Astrocyte (in vitro differentiated cells and primary cell): ENCODE data around the gene EIF4G2. TPM values are rescaled to one million over a fixed set of nuclear protein-coding genes. Genes with fewer than 3 reads are reported as not detected.

Experiments used
- DNase-seq: peaks from one replicate; pipeline ENCODE4 v3.0.0-alpha.2; 2010; ENCODE audit warnings: low read depth
- FAIRE-seq: peaks from 2 replicates; lab custom pipeline; 2011; peaks lifted over from hg19 to GRCh38; lab: Jason Lieb, UNC
- H2AFZ ChIP-seq: 2 replicates; pipeline ENCODE4 v1.6.0; 2012; ENCODE audit warnings: low read depth, low read length, inconsistent platforms
- H3K27ac ChIP-seq: 2 replicates; pipeline ENCODE4 v1.5.1; 2011; ENCODE audit warnings: low read depth, low read length, inconsistent platforms
- H3K27me3 ChIP-seq: 2 replicates; pipeline ENCODE4 v1.6.0; 2011; ENCODE audit warnings: low read length, inconsistent platforms; ENCODE audit not compliant: insufficient read depth
- H3K36me3 ChIP-seq: 2 replicates; pipeline ENCODE4 v1.5.1; 2011; ENCODE audit warnings: low read length, inconsistent platforms; ENCODE audit not compliant: insufficient read depth
- H3K4me1 ChIP-seq: 2 replicates; pipeline ENCODE4 v1.5.1; 2011; ENCODE audit warnings: low read length, inconsistent platforms; ENCODE audit not compliant: insufficient read depth
- H3K4me2 ChIP-seq: 2 replicates; pipeline ENCODE4 v1.6.0; 2012; ENCODE audit warnings: low read length, inconsistent platforms
- H3K4me3 ChIP-seq: 2 replicates; pipeline ENCODE4 v1.5.1; 2011; ENCODE audit warnings: low read depth, mild to moderate bottlenecking, low read length, inconsistent platforms; ENCODE audit not compliant: insufficient read depth
- H3K79me2 ChIP-seq: 2 replicates; pipeline ENCODE4 v1.6.0; 2012; ENCODE audit warnings: mild to moderate bottlenecking, low read length, inconsistent platforms; ENCODE audit not compliant: insufficient read depth
- H3K9ac ChIP-seq: 2 replicates; pipeline ENCODE4 v1.6.0; 2012; ENCODE audit warnings: mild to moderate bottlenecking, low read length, inconsistent platforms
- H3K9me3 ChIP-seq: 2 replicates; pipeline ENCODE4 v1.5.1; 2012; ENCODE audit warnings: low read depth, mild to moderate bottlenecking, low read length, inconsistent platforms; ENCODE audit not compliant: insufficient read depth
- H4K20me1 ChIP-seq: 2 replicates; pipeline ENCODE4 v1.6.0; 2012; ENCODE audit warnings: low read length, inconsistent platforms; ENCODE audit not compliant: insufficient read depth
- H3K27ac Mint-ChIP-seq: one replicate; pipeline ENCODE4 v1.8.0; 2021; ENCODE audit warnings: mild to moderate bottlenecking, mixed read lengths; ENCODE audit not compliant: unreplicated experiment
- H3K27me3 Mint-ChIP-seq: one replicate; pipeline ENCODE4 v1.8.0; 2021; ENCODE audit warnings: low read depth, mixed read lengths; ENCODE audit not compliant: unreplicated experiment
- H3K36me3 Mint-ChIP-seq: one replicate; pipeline ENCODE4 v1.8.0; 2021; ENCODE audit warnings: low read depth, mixed read lengths; ENCODE audit not compliant: unreplicated experiment
- H3K4me1 Mint-ChIP-seq: one replicate; pipeline ENCODE4 v1.8.0; 2021; ENCODE audit warnings: low read depth, mixed read lengths; ENCODE audit not compliant: unreplicated experiment
- H3K4me3 Mint-ChIP-seq: one replicate; pipeline ENCODE4 v1.8.0; 2021; ENCODE audit warnings: mild to moderate bottlenecking, moderate library complexity, mixed read lengths; ENCODE audit not compliant: unreplicated experiment
- H3K9me3 Mint-ChIP-seq: one replicate; pipeline ENCODE4 v1.8.0; 2021; ENCODE audit warnings: mild to moderate bottlenecking, mixed read lengths; ENCODE audit not compliant: unreplicated experiment
- EZH2 ChIP-seq: IDR thresholded peaks from 2 replicates; pipeline ENCODE4 v1.6.1; 2012; ENCODE audit warnings: mild to moderate bottlenecking, low read length, inconsistent platforms; ENCODE audit not compliant: insufficient read depth
- total RNA-seq: library from RNA; stranded (reverse); gene quantifications from 2 replicates; pipeline ENCODE4 v1.2.1, GENCODE V29; 2021
- TF ChIP-seq, protein P1 (sequence below): IDR thresholded peaks from 2 replicates; pipeline ENCODE4 v1.5.1; 2011; ENCODE audit warnings: low read depth, mild to moderate bottlenecking, inconsistent platforms, low read length, moderate library complexity; ENCODE audit not compliant: insufficient read depth

The EIF4G2 gene
- total RNA-seq, 1 donor from 2014 or later: 1,364 TPM

DNA sequence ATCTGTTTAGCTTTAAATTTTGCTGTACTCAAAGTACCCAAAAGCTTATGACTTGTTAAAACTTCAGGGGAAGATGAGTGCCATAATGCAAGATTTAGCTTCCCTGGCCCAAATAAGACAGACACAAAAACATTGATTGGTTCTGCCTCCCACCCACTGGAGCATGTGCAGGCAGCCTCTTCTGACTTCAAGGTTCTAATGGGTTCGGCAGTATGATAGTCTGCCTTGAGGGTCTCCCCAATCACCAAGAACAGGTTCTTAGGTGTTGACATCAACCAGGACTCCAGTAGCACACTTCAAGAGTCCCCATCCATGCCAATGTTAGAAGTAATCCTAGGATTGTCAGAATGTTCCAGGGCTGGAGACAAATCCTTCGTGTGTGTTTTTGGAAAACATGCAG lies 12.5 kb downstream of the EIF4G2 start:
- H3K4me2 ChIP-seq: no peak overlapping the region
- Mint-ChIP-seq H3K27ac (no peak overlapping the region), H3K27me3 (peaks cover 7% of the 10 kb centered on the region), H3K9me3 (no peaks in the 10 kb centered on the region), H3K4me1 (peaks cover 7% of the 10 kb centered on the region), H3K4me3 (no peak overlapping the region), H3K36me3 (peaks cover 24% of the 10 kb centered on the region)
- DNase-seq (no peak), FAIRE-seq (no peak)
- H3K4me3 ChIP-seq: no peak overlapping the region
- no peak for TF ChIP-seq EZH2
- TF ChIP-seq, protein P1, sequence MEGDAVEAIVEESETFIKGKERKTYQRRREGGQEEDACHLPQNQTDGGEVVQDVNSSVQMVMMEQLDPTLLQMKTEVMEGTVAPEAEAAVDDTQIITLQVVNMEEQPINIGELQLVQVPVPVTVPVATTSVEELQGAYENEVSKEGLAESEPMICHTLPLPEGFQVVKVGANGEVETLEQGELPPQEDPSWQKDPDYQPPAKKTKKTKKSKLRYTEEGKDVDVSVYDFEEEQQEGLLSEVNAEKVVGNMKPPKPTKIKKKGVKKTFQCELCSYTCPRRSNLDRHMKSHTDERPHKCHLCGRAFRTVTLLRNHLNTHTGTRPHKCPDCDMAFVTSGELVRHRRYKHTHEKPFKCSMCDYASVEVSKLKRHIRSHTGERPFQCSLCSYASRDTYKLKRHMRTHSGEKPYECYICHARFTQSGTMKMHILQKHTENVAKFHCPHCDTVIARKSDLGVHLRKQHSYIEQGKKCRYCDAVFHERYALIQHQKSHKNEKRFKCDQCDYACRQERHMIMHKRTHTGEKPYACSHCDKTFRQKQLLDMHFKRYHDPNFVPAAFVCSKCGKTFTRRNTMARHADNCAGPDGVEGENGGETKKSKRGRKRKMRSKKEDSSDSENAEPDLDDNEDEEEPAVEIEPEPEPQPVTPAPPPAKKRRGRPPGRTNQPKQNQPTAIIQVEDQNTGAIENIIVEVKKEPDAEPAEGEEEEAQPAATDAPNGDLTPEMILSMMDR: no peak
- no peak overlapping the region for H3K27ac ChIP-seq
- H4K20me1 ChIP-seq: peaks cover 66% of the 10 kb centered on the region
- H2AFZ ChIP-seq: no peak overlapping the region
- no peaks in the 10 kb centered on the region for H3K27me3 ChIP-seq
- no peaks in the 10 kb centered on the region for H3K4me1 ChIP-seq
- H3K9ac ChIP-seq: no peak overlapping the region
- peaks cover 53% of the 10 kb centered on the region for H3K36me3 ChIP-seq
- H3K79me2 ChIP-seq: peaks cover 7% of the 10 kb centered on the region
- H3K9me3 ChIP-seq: no peaks in the 10 kb centered on the region

DNA sequence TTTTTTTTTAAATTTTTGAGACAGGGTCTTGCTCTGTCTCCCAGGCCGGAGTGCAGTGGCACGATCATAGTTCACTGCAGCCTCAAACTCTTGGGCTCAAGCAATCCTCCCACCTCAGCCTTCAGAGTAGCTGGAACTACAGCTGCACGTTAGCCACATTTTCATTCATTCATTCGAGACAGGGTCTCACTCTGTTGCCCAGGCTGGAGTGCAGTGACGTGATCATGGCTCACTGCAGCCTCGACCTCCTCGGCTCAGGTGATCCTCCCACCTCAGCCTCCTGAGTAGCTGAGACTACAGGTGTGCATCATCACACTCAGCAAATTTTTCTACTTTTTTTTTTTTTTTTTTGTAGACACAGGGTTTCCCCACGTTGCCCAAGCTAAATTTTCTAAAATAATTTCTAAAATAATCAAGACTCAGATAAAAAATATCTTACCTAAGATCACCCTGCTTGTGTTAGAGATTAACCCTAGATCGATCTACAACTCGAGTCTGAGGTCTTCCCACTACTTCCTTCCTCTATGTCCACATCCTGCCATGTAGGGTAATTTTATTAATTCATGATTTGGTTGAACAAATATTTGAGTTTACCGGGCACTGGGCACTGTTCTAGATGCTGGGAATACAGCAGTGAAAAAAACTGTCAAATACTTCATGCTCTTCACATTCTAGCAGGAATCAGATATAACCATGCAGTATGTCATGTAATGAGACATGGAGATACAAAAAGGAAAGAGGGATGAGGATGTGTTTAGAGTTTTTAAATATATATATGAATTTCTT lies 15.1 kb downstream of the EIF4G2 start:
- TF ChIP-seq, protein P1: no peak
- no peak for TF ChIP-seq EZH2

DNA sequence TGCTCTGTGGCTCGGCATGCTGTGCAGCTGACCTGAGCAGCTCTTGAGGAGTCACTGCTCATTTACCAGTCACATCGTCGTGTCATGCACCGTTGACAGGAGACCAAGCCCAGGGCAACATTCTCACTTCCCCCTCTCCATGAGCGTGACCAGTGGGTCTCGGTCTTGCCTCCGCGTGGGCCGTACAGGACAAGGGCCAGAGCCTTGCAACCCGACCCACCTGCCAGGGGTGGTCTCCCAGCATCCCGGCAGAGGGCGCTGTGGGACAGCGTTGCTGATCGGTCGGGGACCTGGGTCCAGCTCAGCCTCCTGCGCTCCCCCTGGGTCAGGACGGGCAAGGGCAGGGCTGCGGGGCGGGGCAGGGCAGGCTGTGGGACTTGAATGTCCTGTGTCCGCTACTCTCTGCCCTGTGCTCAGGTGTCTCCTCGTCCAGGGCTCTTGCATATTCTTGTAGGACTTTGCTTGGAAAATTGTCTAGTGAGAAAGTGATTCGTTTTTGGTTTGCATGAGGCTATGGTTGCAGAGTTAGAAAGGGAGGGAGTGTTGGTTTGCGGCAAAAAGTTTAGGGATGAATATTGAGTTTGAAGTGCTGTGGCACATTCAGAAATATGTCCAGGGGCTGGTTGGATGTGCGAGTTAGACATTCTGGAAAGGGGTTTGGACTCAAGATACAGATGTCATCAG lies 16.2 kb downstream of the EIF4G2 start:
- Histone ChIP-seq H3K9ac (no peak overlapping the region), H3K4me1 (no peaks in the 10 kb centered on the region), H3K27me3 (no peaks in the 10 kb centered on the region), H4K20me1 (peaks cover 29% of the 10 kb centered on the region), H3K4me3 (no peak overlapping the region), H3K9me3 (no peaks in the 10 kb centered on the region), H3K27ac (no peak overlapping the region), H2AFZ (no peak overlapping the region), H3K36me3 (peaks cover 16% of the 10 kb centered on the region), H3K79me2 (no peaks in the 10 kb centered on the region), H3K4me2 (peak overlapping the region; percentile 66)
- Mint-ChIP-seq H3K27me3 (peaks cover 17% of the 10 kb centered on the region), H3K27ac (no peak overlapping the region), H3K36me3 (peaks cover 14% of the 10 kb centered on the region), H3K4me1 (peaks cover 2% of the 10 kb centered on the region), H3K4me3 (no peak overlapping the region), H3K9me3 (no peaks in the 10 kb centered on the region)
- TF ChIP-seq EZH2: no peak
- TF ChIP-seq, protein P1: peak; percentile 64
- DNase-seq: peak; percentile 32
- FAIRE-seq: no peak

More for the DNA sequence above, 15.1 kb downstream of the EIF4G2 start:
- Mint-ChIP-seq H3K4me3 (no peak overlapping the region), H3K9me3 (no peaks in the 10 kb centered on the region), H3K27me3 (peaks cover 15% of the 10 kb centered on the region), H3K4me1 (peaks cover 4% of the 10 kb centered on the region), H3K36me3 (peaks cover 14% of the 10 kb centered on the region), H3K27ac (no peak overlapping the region)
- no peaks in the 10 kb centered on the region for H3K27me3 ChIP-seq
- no peak for DNase-seq
- no peak overlapping the region for H3K9ac ChIP-seq
- no peak overlapping the region for H3K4me3 ChIP-seq
- H3K79me2 ChIP-seq: no peaks in the 10 kb centered on the region
- no peak for FAIRE-seq
- no peaks in the 10 kb centered on the region for H3K4me1 ChIP-seq
- H3K9me3 ChIP-seq: no peaks in the 10 kb centered on the region
- H3K4me2 ChIP-seq: no peak overlapping the region
- no peak overlapping the region for H3K27ac ChIP-seq
- peaks cover 27% of the 10 kb centered on the region for H3K36me3 ChIP-seq
- peaks cover 41% of the 10 kb centered on the region for H4K20me1 ChIP-seq
- H2AFZ ChIP-seq: no peak overlapping the region
